Body of pancreas (tissue), 4 donors: ENCODE data around the gene C1QTNF1. TPM values are rescaled to one million over a fixed set of nuclear protein-coding genes. Genes with fewer than 3 reads are reported as not detected.

Experiments used
- ATAC-seq: fragments of 150-250 bp; one replicate; pipeline ENCODE4 v1.9.1; 2016
- DNase-seq, 4 donors: peaks; one replicate each; pipeline ENCODE4 v3.0.0-alpha.2; 2019
- H3K27ac ChIP-seq, 4 donors: fragments of 200-600 bp; sonication (generic); 1 replicate in 3 of 4; 2 replicates in 1 of 4; pipeline versions ENCODE4 v1.5.1 to v1.6.1; 2016 to 2019; ENCODE audit warnings: mild to moderate bottlenecking in 1 of 4, mixed read lengths in 1 of 4, moderate library complexity in 1 of 4
- H3K27me3 ChIP-seq, 2 donors: fragments of 200-600 bp; sonication (generic); one replicate each; pipeline ENCODE4 v1.6.0; 2016; ENCODE audit warnings: mild to moderate bottlenecking in 1 of 2
- H3K36me3 ChIP-seq, 2 donors: fragments of 200-600 bp; sonication (generic); replicated peaks in 1 of 2; 2 replicates each; pipeline ENCODE4 v1.5.1; 2016; ENCODE audit warnings: low read depth in 2 of 2; ENCODE audit not compliant: insufficient read depth in 1 of 2
- H3K4me1 ChIP-seq: fragments of 200-600 bp; sonication (generic); one replicate; pipeline ENCODE4 v1.6.0; 2016
- H3K4me3 ChIP-seq, 2 donors: fragments of 200-600 bp; sonication (generic); 1 replicate in 1 of 2; 2 replicates in 1 of 2; pipeline ENCODE4 v1.5.1; 2016 to 2019
- H3K9me3 ChIP-seq, 3 donors: fragments of 200-600 bp; sonication (generic); 1 replicate in 2 of 3; 2 replicates in 1 of 3; pipeline ENCODE4 v1.5.1; 2016
- CTCF ChIP-seq, 7 experiments: fragments of 450-650 bp in 4 of 7; fragments of 200-600 bp in 3 of 7; sonication (generic) in 3 of 7; IDR thresholded peaks; one replicate each; pipeline ENCODE4 v1.5.1; 2016 to 2019; ENCODE audit warnings: antibody characterized with exemption in 7 of 7
- POLR2A ChIP-seq, 3 donors: fragments of 450-650 bp; IDR thresholded peaks; one replicate each; pipeline ENCODE4 v1.6.1; 2016; ENCODE audit warnings: antibody characterized with exemption in 3 of 3, mild to moderate bottlenecking in 2 of 3
- WGBS, 2 donors: methylation state at CpG; one replicate each; pipeline ENCODE4 v1.1.5; 2017; 5-methylcytosine and 5-hydroxymethylcytosine counted together
- intact Hi-C: fragments of 100-400 bp; cut with DNase I; formaldehyde crosslinking; loops from one replicate; pipeline ENCODE4 v1.15.1; 2023
- total RNA-seq, 2 donors: library from RNA; depleted of rRNA; stranded (reverse); fragments of >200 nt; gene quantifications; one replicate each; pipeline ENCODE4 v1.1.0, GENCODE V29; 2016

The C1QTNF1 gene
- total RNA-seq, 2 donors from 2014 or later = 8.3 to 50.1 TPM

GRCh38 chr17:79053251-79053925 is 29.4 kb downstream of the C1QTNF1 start:
- H3K27me3 ChIP-seq = no peaks in the 10 kb centered on the region
- TF ChIP-seq CTCF (IDR thresholded peaks at IDR 0.05) (no peak), POLR2A (IDR thresholded peaks at IDR 0.05) (no peak)
- no peak overlapping the region for H3K4me3 ChIP-seq
- H3K36me3 ChIP-seq = no peaks in the 10 kb centered on the region
- intact Hi-C loops = no loop called here
- DNase-seq (no peak), ATAC-seq (no peak)
- WGBS, 2 donors = 77 to 84% methylated on average over 2 of the region's 2 CpGs
- no peaks in the 10 kb centered on the region for H3K9me3 ChIP-seq
- no peaks in the 10 kb centered on the region for H3K4me1 ChIP-seq
- H3K27ac ChIP-seq = no peak overlapping the region

- H3K4me1 ChIP-seq = no peaks in the 10 kb centered on the region
- H3K36me3 ChIP-seq = no peaks in the 10 kb centered on the region
- H3K9me3 ChIP-seq = no peaks in the 10 kb centered on the region
- no peak overlapping the region for H3K27ac ChIP-seq
- no peaks in the 10 kb centered on the region for H3K27me3 ChIP-seq
- intact Hi-C loops = no loop called here
- ATAC-seq (no peak), DNase-seq (no peak)
- TF ChIP-seq CTCF (IDR thresholded peaks at IDR 0.05) = no peak
- TF ChIP-seq POLR2A (IDR thresholded peaks at IDR 0.05) = no peak
- no peak overlapping the region for H3K4me3 ChIP-seq
- WGBS, 2 donors = 44 to 83% methylated on average over 2 of the region's 2 CpGs
These were observed 30.4 kb downstream of the C1QTNF1 start for GRCh38 chr17:79054200-79054960.

- H3K4me1 ChIP-seq = no peaks in the 10 kb centered on the region
- no peak overlapping the region for H3K27ac ChIP-seq
- no peaks in the 10 kb centered on the region for H3K27me3 ChIP-seq
- no peaks in the 10 kb centered on the region for H3K36me3 ChIP-seq
- ATAC-seq (no peak), DNase-seq (no peak)
- WGBS, 2 donors = 70 to 75% methylated on average over 5 of the region's 5 CpGs
- H3K9me3 ChIP-seq = no peaks in the 10 kb centered on the region
- no peak overlapping the region for H3K4me3 ChIP-seq
- intact Hi-C loops = no loop called here
- TF ChIP-seq POLR2A (IDR thresholded peaks at IDR 0.05) = no peak
- TF ChIP-seq CTCF (IDR thresholded peaks at IDR 0.05) = no peak
These were observed 31.2 kb downstream of the C1QTNF1 start for GRCh38 chr17:79055197-79055596.

- Histone ChIP-seq H3K27me3 (no peaks in the 10 kb centered on the region), H3K9me3 (no peaks in the 10 kb centered on the region), H3K4me3 (no peak overlapping the region), H3K27ac (no peak overlapping the region), H3K36me3 (no peaks in the 10 kb centered on the region), H3K4me1 (no peaks in the 10 kb centered on the region)
- no peak for TF ChIP-seq POLR2A (IDR thresholded peaks at IDR 0.05)
- no peak for TF ChIP-seq CTCF (IDR thresholded peaks at IDR 0.05)
- 78 to 83% methylated on average over 10 of the region's 10 CpGs for WGBS, 2 donors
- DNase-seq (no peak), ATAC-seq (no peak)
- intact Hi-C loops = no loop called here
These were observed 33.9 kb downstream of the C1QTNF1 start for GRCh38 chr17:79057737-79058385.
